ENCODE results near the gene STYK1.
A peak's percentile ranks its signal among the peaks of the same experiment; 100 is the strongest.

The STYK1 gene, protein sequence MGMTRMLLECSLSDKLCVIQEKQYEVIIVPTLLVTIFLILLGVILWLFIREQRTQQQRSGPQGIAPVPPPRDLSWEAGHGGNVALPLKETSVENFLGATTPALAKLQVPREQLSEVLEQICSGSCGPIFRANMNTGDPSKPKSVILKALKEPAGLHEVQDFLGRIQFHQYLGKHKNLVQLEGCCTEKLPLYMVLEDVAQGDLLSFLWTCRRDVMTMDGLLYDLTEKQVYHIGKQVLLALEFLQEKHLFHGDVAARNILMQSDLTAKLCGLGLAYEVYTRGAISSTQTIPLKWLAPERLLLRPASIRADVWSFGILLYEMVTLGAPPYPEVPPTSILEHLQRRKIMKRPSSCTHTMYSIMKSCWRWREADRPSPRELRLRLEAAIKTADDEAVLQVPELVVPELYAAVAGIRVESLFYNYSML

DNA sequence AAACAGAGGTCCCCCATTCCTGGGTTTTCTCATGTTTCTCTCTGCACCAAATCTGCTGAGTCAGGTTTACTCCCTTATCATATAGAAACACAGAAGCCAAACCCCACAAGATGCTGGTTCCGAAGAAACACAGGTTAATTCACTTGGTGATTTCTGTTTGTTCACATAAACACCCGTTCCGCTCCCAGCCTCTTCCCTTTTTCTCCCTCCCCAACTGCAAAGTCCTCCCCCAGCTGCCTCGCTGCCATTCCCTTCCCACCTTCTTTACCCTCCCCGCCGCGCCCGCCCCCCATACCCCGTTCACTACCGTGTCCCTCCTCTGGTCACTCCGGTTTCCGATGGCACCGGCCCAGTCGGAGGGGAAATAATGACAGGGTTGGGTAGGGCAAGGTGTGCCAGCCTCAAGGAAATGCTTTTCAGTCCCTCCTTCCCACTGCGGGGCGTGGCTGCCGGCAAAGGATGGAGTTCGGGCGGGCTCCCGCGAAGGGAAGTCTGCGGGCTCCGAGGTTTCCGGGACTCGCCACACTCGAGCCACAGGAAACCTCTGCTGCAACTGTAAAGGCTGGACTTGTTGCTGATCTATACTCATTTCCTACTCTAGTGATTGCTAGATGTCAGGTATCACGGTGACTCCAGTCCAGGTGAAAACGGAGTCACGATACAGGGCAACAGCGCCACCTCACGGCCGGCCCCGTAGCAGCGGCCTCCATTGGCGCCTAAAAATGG is at the start of gene STYK1:
Gene STYK1, minus strand, starts transcription at position 394 of the 726 bp plus-strand sequence. CDS start 39,434 bp downstream, outside the sequence.
- H3K27ac ChIP-seq (ENCODE audit: low read length) = no peak within 1 kb of the TSS

DNA sequence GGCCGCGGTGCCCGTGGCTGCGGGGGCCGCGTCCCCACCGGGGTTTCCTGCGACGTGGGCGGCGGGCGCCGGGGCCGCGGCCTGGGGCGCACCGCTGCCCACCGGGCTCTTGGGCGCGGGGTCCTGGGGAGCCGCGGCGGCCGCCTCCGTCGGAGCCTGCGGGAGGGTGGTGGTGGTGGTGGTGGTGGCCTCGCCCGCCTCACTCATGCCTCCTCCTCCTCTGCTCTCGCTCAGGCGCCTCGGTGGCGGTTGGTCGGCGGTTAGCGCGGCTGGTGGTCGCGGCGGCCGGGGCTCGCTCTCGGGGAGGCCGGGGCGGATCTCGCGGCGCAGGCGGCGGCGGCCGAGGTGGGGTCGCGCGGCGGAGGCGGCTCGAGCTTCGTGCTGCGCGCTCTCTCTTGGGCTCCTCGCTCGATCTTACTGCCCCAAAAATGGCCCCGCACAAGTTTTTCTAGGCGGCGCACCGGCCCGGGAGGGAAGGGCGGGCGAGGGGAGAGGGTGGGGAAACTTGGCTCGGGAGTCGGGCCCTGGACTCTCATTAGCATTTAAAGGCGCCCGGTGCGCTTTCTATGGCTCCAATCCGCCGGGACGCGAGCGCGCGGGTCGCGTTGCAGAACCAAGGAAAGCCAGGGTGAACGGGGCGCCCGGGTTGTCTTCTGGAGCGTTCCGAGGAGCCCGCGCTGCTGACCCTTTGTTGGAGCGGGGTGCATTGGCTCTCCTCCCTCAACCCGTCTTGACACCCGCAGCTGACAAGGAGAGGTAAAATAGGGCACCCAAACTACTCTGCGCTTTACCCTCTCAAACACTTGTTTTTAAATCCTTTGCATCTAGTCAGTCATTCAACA is 49.3 kb upstream of the STYK1 start, which contains the start of gene YBX3:
Gene YBX3, minus strand, starts transcription at position 419 of the 842 bp plus-strand sequence. Its CDS starts 212 bp downstream, at position 207.
- Histone ChIP-seq H3K4me1 (ENCODE audit: insufficient read depth, low read length) (peaks cover 29% of the 10 kb centered on the region), H3K27me3 (ENCODE audit: insufficient read depth, low read length) (peaks cover 24% of the 10 kb centered on the region; the same call in 1 of the 2 replicates), H3K9ac (ENCODE audit: low read depth, low read length) (peak within 1 kb of the TSS; percentile 92; the same call in 1 of the 2 replicates), H3K27ac (ENCODE audit: low read length) (peak within 1 kb of the TSS; percentile 80), H3K4me3 (ENCODE audit: low read length) (peak within 1 kb of the TSS; percentile 96), H3K36me3 (ENCODE audit: insufficient read depth, low read depth, low read length) (no peaks in the 10 kb centered on the region; the same call in 1 of the 2 replicates), H3K9me3 (ENCODE audit: insufficient read depth, low read depth, low read length) (no peaks in the 10 kb centered on the region)

More for the DNA sequence above, at the start of gene STYK1:
- Histone ChIP-seq H3K4me3 (ENCODE audit: low read length) (peak within 1 kb of the TSS; percentile 75), H3K36me3 (ENCODE audit: insufficient read depth, low read depth, low read length) (no peaks in the 10 kb centered on the region), H3K27me3 (ENCODE audit: insufficient read depth, low read length) (no peaks in the 10 kb centered on the region), H3K9ac (ENCODE audit: low read depth, low read length) (peak within 1 kb of the TSS; percentile 34; the same call in 1 of the 2 replicates), H3K9me3 (ENCODE audit: insufficient read depth, low read depth, low read length) (no peaks in the 10 kb centered on the region), H3K4me1 (ENCODE audit: insufficient read depth, low read length) (no peaks in the 10 kb centered on the region)

DNA sequence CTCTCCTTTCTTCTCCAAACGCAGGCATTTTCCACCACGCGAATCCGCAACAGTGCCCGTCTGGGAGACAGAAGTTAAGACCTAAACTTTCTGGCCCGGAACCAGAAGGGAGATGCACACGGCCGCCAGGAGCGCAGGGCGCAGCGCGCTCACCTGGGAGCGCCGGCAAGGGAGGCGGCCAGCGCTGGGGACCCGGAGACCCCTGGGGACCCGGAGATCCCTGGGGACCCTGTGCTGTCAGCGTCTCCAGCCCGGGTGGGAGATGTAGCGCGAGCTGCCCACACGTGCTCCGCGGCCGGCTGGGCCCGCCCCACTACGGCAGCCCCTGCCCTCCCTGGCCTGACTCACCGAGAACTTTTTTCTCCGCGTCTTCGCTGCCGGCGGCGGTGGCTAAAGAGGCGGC is 48.7 kb upstream of the STYK1 start:
- H3K27me3 ChIP-seq (ENCODE audit: insufficient read depth, low read length) = peaks cover 24% of the 10 kb centered on the region; the same call in 1 of the 2 replicates
- H3K4me1 ChIP-seq (ENCODE audit: insufficient read depth, low read length) = peaks cover 34% of the 10 kb centered on the region
- peak overlapping the region; percentile 96 for H3K4me3 ChIP-seq (ENCODE audit: low read length)
- H3K9me3 ChIP-seq (ENCODE audit: insufficient read depth, low read depth, low read length) = no peaks in the 10 kb centered on the region
- H3K36me3 ChIP-seq (ENCODE audit: insufficient read depth, low read depth, low read length) = peaks cover 6% of the 10 kb centered on the region; the same call in 1 of the 2 replicates
- peak overlapping the region; percentile 80 for H3K27ac ChIP-seq (ENCODE audit: low read length)
- H3K9ac ChIP-seq (ENCODE audit: low read depth, low read length) = peak overlapping the region; percentile 92; the same call in 1 of the 2 replicates

DNA sequence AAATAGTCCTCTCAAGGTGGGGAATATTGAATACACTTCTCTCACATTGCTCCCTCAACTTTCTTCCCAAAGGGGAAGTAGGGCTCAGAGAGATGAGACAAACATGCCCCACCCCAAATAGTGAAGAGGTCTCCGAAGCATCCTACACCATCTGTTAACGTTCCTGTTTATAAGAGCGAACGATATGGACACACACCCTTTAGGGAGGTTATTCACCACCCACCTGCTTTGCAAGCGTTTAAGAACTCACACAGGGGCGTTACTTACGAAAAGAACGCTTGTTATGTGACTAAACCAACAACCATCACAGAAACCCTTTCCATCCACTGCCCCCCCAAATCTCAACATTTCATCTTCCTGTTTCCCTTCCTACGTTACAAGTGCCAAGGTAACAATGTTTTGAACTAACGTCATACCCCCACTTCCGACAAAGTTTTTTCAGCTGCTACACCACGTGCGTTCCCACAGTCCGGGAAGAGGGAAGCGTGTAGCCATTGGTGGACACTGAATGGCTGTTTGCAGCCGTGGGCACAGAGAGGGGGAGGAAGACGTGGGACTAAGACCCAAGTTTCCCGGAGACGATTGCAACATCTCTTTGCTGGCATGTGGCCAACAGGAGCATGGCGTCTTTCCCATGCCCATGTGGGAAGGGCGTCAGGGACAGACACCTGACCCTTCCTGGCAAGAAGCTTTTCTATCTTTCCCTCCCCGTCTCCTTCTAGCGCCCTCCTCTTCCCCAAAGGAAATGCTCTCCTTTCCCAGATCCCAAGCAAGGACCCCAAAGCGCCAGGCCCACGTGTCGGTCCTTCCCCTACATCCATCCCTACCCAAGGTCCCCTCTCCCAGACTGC is 48.0 kb upstream of the STYK1 start:
- H3K9me3 ChIP-seq (ENCODE audit: insufficient read depth, low read depth, low read length) = no peaks in the 10 kb centered on the region
- H3K4me1 ChIP-seq (ENCODE audit: insufficient read depth, low read length) = peaks cover 40% of the 10 kb centered on the region
- peaks cover 12% of the 10 kb centered on the region; the same call in 1 of the 2 replicates for H3K36me3 ChIP-seq (ENCODE audit: insufficient read depth, low read depth, low read length)
- peak overlapping the region; percentile 92; the same call in 1 of the 2 replicates for H3K9ac ChIP-seq (ENCODE audit: low read depth, low read length)
- peak overlapping the region; percentile 80 for H3K27ac ChIP-seq (ENCODE audit: low read length)
- peaks cover 24% of the 10 kb centered on the region; the same call in 1 of the 2 replicates for H3K27me3 ChIP-seq (ENCODE audit: insufficient read depth, low read length)
- H3K4me3 ChIP-seq (ENCODE audit: low read length) = peak overlapping the region; percentile 96

DNA sequence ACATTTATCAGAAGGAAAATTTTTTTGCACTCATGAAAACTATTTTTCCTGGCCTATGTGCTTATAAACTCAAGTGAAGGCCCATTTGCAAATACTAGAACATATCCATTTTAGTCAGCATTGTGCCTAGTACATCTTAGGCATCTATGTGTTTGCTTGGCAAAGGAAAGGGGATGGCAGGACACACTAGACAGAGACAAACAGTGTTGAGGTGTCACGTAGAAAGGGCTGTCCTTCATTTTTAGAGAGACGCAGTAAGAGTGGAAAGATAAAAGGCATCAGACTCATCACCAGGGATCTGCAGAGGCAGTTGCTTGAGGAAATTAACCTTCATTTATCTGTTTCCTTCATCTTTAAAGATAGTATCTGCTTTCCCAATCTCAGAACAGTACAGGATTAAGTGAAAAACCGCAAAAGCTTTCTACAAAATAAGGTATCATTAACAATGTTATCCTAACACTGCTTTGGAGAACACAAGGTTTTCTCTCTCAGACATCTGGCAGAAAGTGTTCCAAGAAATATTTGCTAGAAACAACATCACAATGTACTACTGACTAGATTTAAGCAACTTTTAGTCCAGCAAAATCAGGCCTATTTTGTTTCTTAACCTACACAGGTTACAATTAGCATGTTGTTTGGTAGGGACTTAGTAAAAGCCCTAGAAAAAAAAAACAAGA is 47.3 kb upstream of the STYK1 start:
- Histone ChIP-seq H3K4me1 (ENCODE audit: insufficient read depth, low read length) (peaks cover 45% of the 10 kb centered on the region), H3K9me3 (ENCODE audit: insufficient read depth, low read depth, low read length) (no peaks in the 10 kb centered on the region), H3K27ac (ENCODE audit: low read length) (no peak overlapping the region), H3K36me3 (ENCODE audit: insufficient read depth, low read depth, low read length) (peaks cover 20% of the 10 kb centered on the region; the same call in 1 of the 2 replicates), H3K27me3 (ENCODE audit: insufficient read depth, low read length) (peaks cover 24% of the 10 kb centered on the region; the same call in 1 of the 2 replicates), H3K9ac (ENCODE audit: low read depth, low read length) (peak overlapping the region; percentile 92; the same call in 1 of the 2 replicates), H3K4me3 (ENCODE audit: low read length) (peak overlapping the region; percentile 96)

DNA sequence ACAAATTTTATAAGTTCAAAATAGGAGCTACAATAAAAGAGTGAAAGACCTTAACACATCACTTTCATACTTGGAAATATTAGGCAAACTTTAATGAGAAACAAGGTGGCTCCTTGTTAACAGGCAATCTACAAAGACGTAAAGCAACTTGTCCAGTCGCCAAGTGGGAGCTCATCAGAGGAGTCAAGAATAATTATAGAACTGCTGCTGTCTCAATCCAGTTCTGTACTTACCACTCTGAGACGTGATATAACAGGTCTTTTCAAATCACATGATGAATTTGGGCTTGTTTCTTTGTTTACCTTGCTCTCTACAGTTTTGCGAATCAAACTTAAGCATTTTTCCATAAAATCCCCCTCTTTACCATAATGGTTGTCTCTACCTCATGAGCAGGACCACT is 45.6 kb upstream of the STYK1 start:
- peak overlapping the region; percentile 92; the same call in 1 of the 2 replicates for H3K9ac ChIP-seq (ENCODE audit: low read depth, low read length)
- no peak overlapping the region for H3K27ac ChIP-seq (ENCODE audit: low read length)
- no peaks in the 10 kb centered on the region for H3K9me3 ChIP-seq (ENCODE audit: insufficient read depth, low read depth, low read length)
- H3K27me3 ChIP-seq (ENCODE audit: insufficient read depth, low read length) = peaks cover 9% of the 10 kb centered on the region; the same call in 1 of the 2 replicates
- H3K36me3 ChIP-seq (ENCODE audit: insufficient read depth, low read depth, low read length) = peaks cover 36% of the 10 kb centered on the region
- peaks cover 45% of the 10 kb centered on the region for H3K4me1 ChIP-seq (ENCODE audit: insufficient read depth, low read length)
- peak overlapping the region; percentile 42 for H3K4me3 ChIP-seq (ENCODE audit: low read length)

DNA sequence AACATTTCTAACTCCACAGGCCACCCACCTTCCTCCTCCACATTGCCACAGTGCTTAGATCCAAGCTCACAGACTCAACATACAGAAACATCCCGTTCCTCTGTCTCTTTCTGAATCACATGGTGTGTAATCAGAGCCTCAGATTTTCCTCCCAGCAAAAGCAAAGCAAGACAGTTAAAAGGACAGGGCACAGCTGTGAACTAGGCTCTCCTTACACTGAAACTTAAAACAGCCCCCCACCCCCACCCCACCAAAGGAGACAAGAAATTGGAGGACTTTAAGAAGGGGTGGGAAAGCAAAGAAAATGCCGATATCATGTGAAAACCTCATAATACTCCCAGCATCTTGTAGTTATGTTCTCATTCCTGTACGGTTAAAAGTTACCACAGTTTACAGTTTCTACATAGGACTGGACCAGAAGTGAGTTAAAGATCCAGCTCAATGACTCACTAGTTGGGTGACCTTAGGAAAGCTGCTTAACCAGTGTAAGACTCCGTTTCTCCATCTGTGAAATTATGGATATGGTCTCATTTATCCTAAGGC is 44.5 kb upstream of the STYK1 start:
- Histone ChIP-seq H3K27me3 (ENCODE audit: insufficient read depth, low read length) (no peaks in the 10 kb centered on the region), H3K36me3 (ENCODE audit: insufficient read depth, low read depth, low read length) (peaks cover 47% of the 10 kb centered on the region), H3K9me3 (ENCODE audit: insufficient read depth, low read depth, low read length) (no peaks in the 10 kb centered on the region), H3K27ac (ENCODE audit: low read length) (no peak overlapping the region), H3K9ac (ENCODE audit: low read depth, low read length) (peak overlapping the region; percentile 22; the same call in 1 of the 2 replicates), H3K4me3 (ENCODE audit: low read length) (peak overlapping the region; percentile 12; the same call in 1 of the 2 replicates), H3K4me1 (ENCODE audit: insufficient read depth, low read length) (peaks cover 41% of the 10 kb centered on the region)

DNA sequence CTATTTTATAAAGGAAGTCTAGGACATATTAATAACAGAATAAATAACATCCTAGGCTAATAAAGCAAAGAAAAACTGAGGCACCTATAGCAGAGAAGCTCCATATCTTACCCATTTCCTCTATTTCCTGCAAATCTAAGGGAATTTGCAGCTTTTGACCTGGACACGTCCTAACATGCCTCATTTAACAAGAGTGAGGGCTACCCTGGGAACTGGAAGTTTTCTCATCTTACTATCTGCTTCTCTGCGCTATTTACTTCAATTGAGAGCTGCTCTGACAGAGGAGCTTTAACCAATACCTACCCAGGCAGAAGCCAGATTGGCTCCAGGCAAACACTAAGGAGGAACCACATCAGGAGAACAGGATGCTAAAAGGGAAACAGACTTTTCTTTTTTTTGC is 43.6 kb upstream of the STYK1 start:
- Histone ChIP-seq H3K4me1 (ENCODE audit: insufficient read depth, low read length) (peaks cover 41% of the 10 kb centered on the region), H3K4me3 (ENCODE audit: low read length) (no peak overlapping the region), H3K9me3 (ENCODE audit: insufficient read depth, low read depth, low read length) (no peaks in the 10 kb centered on the region), H3K27ac (ENCODE audit: low read length) (no peak overlapping the region), H3K36me3 (ENCODE audit: insufficient read depth, low read depth, low read length) (peaks cover 57% of the 10 kb centered on the region), H3K9ac (ENCODE audit: low read depth, low read length) (peak overlapping the region; percentile 3; the same call in 1 of the 2 replicates), H3K27me3 (ENCODE audit: insufficient read depth, low read length) (no peaks in the 10 kb centered on the region)

DNA sequence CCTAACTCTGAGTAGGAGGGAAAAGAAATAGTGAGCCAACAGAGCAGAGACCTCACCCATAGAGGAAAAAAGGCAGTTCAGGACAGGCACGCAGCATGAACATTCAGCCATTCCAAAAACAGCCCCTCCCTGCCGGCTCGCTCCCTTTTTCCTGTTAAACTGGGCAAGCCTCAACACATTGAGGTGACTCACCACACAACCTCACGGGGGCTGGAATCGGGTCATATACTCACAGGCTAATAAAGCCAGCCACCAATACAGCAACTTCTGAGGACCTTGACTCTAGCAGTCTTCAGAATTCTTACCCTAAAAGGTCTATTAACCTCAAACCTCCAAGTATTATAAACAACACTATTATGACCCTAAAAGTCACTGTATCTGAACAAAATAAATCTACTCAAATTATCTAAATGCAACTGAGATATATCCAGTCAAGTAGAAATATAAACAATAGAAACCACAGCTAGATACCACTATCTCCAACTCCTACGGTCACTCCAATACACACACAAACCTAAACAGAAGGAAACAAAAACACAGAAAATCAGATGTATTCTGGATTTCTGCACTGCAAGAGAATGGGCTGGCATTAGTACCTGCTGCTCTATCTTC is 43.0 kb upstream of the STYK1 start:
- H3K9me3 ChIP-seq (ENCODE audit: insufficient read depth, low read depth, low read length) = no peaks in the 10 kb centered on the region
- peaks cover 63% of the 10 kb centered on the region for H3K36me3 ChIP-seq (ENCODE audit: insufficient read depth, low read depth, low read length)
- H3K9ac ChIP-seq (ENCODE audit: low read depth, low read length) = peak overlapping the region; percentile 18; the same call in 1 of the 2 replicates
- peaks cover 41% of the 10 kb centered on the region for H3K4me1 ChIP-seq (ENCODE audit: insufficient read depth, low read length)
- H3K4me3 ChIP-seq (ENCODE audit: low read length) = 0 out of 2 replicates have a peak overlapping the region, but pooled peaks have one; percentile 11
- no peaks in the 10 kb centered on the region for H3K27me3 ChIP-seq (ENCODE audit: insufficient read depth, low read length)
- H3K27ac ChIP-seq (ENCODE audit: low read length) = no peak overlapping the region
